Erythroblast (primary cell): ENCODE results near the gene PRMT2.

Experiments
- GATA1 ChIP-seq: IDR thresholded peaks from 2 replicates; pipeline ENCODE4 v1.6.1; 2011; ENCODE audit warnings: low read depth, mild to moderate bottlenecking, control low read depth, low read length, moderate library complexity
- POLR2A ChIP-seq: IDR thresholded peaks from 2 replicates; pipeline ENCODE4 v1.6.1; 2011; ENCODE audit warnings: mild to moderate bottlenecking, low read length

DNA sequence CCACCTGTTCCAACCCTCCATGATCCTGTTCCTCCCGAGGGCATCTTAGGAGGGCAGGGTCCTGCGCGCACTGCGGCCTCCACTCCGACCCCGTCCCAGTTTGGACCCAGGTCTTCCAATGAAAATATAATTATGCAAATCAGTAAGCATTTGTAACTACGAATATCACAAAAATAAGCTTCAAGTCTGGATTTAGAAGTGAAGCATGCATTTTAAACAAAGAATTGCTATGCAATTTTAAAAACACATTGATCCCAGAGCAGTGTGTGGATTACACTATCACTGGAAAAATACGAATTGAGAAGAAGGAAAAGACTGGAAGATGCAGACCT lies 673 bp downstream of the PRMT2 start:
- TF ChIP-seq POLR2A (no peak), GATA1 (no peak)
